COLO668 (cell line): ENCODE measurements around the gene B4GALT6.
A peak's percentile ranks its signal among the peaks of the same experiment; 100 is the strongest.

Experiments
- DNase-seq: peaks from one replicate; lab custom pipeline; 2025; ENCODE audit not compliant: unreplicated experiment; lab: John Stamatoyannopoulos, UW

The B4GALT6 gene

DNA sequence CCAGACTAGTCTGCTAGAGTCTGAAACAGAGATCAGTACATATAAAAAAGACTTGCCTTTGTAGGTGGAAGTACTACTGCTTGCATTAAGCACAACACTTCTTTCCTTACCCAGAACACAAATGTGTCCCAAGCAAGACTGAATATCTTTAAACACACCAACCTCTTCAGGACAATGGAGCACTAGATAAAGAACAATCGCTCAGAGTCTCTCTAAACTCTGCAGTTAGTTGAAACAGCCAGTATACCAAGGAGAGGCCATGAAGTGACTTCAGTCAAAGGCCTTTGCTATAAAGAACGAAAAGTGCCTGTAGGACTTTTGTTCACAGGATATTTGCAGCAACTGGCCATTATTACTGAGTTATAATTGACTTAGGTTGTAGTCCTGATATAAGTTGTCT, 9.9 kb upstream of the B4GALT6 start:
- DNase-seq = no peak

- no peak for DNase-seq
These were observed 4.2 kb upstream of the B4GALT6 start for GRCh38 chr18:31688606-31689005.

GRCh38 chr18:31686986-31687928, 2.9 kb upstream of the B4GALT6 start:
- DNase-seq = no peak

DNA sequence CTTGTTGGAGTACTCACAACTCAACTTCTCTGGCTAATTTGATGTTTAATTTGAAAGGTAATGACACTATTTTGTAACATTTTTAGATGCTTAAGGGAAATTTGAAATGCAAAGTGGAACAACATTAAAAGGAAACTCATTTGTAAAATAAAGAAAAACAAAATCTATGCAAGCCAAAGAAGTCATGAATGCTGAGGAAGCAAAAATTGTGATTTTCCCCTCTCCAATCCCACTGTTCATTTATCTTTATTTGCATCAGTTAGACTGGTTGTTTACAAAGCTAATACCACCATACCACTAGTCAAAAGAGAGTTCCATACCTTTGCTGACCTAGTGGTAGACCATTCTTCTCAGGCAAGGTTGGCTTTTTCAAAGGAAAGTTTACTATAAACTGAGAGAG, 2.2 kb upstream of the B4GALT6 start:
- DNase-seq = no peak

DNA sequence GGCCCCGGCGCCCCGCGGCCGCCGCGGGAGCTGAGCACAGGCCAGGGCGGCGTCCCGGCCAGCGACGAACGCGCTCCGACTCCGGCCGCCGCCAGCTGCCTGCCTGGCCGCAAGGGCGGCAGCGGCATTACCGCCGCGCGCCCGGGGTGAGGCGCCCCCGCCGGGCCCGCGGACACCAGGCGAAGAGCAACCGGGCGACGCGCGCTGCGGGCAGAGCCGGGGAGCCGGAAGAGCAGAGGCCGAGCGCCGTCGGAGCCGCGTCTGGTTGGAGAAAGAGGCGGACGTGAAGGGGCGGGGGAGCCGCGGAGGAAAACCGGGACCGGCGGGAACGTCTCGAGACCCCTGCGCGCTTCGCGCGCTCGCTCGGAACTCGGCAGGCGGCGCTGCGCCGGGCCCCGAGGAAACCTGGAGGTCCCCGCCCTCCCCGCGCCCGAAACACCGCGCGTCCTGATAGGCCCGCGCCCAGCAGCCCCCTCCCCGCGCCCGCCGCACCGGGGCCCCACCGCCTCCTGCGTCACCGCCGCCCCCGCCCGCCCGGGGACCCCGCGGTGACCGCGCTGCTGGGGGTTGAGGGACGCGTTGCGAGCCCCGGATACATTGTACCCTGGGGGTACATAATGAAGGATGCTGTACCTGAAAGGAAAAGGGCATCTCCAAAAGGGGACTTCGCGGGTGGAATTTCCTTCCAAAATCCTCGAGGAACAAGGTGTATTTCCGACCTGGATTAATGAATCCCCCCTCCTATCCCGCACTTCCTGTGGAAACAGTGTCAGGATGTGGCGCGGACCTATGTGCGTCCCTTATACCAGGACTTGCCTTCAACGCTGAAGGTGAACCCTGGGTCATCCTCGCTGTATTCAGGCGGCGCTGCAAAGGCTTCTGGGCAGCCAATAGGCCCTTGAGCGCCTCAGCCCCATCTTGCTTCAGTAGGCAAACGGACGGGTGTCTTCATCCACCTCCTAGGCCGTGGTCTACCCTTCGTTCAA, 1.0 kb upstream of the B4GALT6 start:
- DNase-seq = peak; percentile 96

GRCh38 chr18:31683968-31684278, 458 bp downstream of the B4GALT6 start:
- DNase-seq = no peak

- DNase-seq = no peak
These were observed 1.3 kb downstream of the B4GALT6 start for GRCh38 chr18:31683106-31683505.

DNA sequence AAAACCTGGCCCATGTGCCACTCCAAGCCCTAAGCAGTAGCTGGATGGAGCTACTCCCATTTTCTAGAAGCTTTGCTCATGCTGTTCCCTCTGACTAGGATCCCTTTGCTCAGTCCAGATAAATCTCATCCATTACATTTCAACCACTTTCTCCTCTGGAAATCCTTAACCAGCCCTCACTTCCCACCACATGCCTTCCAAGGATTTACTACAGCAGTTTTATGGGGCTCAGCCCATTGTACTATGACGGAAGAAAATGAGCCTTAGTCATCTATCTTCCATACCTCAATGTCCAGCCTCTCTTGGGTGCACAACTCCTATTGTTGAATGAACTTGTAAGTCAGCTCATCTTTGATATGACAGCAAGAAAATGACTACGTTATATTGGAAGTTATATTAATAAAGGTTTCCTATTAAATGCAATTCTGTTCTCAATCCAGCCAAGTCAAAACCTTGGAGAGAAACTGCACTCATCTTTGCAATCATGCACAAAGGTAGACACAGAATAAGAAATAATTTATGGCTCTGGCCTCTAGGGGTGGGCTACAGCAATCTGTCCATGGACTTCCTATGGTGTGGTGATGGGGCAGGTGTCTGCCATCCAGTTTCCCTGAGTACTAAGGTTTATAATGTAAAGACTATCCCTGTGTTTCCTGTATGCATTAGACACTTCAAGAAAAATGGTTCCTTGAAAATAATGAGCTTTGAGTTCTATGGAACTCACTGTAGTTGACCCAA, 3.4 kb downstream of the B4GALT6 start:
- peak; percentile 21 for DNase-seq

DNA sequence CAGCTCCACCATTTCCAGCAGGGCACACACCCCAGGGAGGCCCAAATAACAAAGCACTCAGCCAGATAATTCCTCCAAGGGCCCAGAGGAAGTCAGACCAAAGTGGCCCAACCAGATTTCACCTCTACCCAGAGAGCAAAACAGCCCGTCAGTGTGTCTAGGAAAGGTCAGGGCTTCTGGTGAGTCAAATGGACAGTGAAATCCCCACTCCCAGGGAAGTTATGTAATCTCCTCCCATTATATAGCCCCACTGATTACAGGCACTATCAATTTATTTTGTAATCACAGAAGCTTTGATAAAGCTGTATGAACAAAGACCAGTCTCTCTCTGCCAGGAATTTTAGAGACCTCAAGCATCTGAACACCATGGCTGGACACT, 4.0 kb downstream of the B4GALT6 start:
- DNase-seq = no peak

DNA sequence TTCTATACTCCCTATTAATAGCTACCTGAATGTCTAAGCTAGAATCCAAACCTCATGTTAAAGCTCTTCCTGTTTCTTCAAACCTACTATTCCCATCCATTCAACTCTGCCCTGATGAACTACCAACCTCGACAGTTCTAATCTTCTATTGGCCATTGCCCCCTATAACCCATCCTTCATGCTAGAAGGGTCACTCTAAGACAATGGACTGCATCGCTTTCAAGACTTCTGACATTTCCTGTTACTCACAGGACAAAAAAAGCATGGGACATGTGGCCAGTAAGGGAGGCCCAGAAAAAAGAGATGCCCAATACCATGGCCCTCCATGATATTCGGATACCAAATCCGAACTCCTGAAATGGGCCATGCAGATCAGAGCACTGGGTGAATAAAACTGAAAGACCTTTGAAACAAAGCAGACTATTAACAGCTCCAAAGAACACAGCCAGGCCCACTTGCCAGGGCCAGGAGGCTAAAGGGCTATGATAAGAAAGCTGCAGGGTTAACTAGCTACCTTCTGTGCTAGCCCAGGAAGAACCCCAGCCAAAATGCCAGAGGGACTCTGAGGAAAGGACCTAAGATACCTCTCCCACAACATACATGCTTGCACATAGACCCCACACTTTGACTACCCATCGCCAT, 4.5 kb downstream of the B4GALT6 start:
- DNase-seq = no peak

DNA sequence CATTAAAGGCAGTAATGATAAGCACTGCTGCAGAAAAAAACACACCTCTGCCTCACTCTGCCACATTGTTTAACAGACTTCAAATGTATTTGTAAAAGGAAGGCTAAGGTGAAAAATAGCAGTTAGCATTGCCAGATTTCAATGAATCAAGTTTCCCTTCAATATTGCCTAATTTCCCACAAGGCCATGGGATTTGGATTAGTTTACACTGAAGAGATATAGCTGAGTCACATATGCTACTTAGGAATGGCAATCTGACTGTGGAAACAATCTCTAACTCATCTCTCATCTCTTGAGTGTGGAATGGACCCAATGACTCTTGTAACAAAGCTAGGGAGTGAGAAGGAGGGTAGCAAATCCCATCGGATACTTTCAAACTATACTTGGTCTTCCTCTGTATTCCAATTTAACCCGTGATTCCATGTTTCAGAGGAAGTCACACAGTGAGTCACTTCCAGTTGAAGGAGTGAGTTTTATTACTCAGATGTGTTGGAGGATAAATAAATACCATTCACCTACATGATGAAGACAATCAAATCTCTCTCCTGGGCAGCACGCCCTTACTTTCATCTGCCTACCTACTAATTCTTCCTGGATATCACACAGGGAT, 5.1 kb downstream of the B4GALT6 start:
- no peak for DNase-seq

DNA sequence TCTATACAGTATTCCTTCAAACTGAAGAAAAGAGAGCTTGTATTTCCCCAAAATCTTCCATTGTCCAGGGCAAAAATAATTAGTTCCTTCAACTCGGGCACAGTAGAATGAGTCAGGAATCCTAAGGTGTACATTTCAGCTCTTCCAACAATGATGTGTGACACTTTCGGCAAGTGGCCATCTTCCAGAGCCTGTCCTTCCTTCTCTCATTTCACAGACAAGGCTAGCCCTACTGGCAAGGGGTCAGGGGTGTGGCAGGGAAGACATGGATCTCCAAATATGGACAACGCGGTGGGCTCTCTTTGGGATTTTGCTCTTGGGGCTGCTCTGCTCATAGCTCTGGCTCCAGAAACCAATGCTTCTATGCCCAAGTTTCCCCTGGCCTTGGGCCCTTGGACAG, 6.0 kb downstream of the B4GALT6 start:
- no peak for DNase-seq

DNA sequence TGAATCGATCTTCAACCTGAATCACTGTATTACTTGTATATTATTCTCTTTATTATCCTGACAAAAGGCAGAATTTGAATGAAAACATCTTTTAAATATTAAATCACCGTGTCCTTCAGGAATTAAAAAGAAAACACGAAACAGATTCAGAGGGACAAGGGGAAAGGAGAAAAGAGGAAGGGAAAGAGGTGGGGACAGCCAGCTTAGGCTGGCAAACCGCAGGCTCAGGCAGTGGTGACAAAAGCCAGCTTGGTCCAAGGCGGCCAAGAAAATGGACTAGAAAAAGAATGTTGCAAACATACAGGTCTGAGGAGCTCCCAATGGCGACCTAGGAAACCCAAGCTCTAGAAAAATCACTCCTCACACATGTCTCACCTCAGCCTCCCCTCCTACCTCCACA, 6.8 kb downstream of the B4GALT6 start:
- no peak for DNase-seq

- no peak for DNase-seq
These were observed 9.0 kb downstream of the B4GALT6 start for GRCh38 chr18:31675404-31675803.

DNA sequence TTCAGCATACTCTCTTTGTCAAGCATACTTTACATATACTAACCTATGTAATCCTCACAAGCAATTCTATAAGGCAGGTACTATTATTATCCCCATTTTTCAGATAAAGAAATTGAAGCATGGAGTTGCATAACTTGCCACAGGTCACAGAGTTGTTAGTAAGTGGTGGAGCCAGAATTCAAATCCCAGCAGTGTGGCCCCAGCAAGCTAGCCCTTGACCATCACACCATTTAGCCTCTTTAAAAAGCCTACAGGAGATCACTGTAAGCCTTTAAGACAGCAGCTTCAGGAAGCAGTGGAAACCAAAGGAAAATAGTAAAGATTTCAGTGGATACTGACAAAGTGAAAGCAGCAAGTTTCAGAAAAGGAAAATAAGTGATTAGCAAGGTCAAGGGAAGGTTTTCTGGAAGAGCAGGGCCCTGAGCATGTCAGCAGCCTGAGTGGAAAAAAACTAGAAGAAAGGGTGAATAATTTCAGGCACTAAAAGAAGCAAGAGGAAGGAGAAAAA, 11.7 kb downstream of the B4GALT6 start:
- no peak for DNase-seq

DNA sequence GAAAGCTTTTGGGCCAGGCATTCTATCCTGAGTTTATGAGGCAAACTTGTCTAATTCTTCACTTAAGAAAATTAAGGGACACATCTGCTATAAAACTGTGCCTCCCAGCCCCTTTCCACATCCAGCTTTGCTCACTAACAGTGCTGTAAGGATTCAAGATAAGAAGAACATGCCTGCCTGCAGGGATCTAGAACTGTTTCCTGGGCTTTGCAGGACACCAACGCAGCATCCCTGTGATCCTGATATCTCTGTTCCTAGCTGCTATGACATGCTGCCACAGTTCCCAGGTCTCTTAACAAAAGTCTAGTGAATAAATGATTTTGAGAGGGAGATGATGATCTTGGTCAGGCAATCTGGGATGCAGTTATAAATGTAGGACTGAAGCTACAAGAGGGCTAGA, 12.4 kb downstream of the B4GALT6 start:
- no peak for DNase-seq

DNA sequence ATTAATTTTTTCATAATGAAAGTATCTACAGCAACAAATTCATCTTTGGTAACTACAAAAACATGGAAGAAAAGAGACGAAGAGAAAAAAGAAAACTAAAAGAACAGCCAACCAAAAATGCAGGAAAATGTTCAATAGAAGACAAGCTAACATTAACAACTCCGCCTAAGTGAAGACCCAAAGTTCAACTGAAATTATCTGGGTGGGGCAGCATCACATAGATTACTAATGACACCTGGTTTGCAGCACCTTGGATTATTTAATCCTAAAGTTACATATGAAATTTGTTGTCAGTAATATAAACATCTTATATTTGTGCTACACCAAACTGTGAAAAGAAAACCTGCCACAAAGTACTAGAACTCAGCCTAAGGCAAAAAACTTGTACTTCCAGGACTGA, 14.8 kb downstream of the B4GALT6 start:
- no peak for DNase-seq

DNA sequence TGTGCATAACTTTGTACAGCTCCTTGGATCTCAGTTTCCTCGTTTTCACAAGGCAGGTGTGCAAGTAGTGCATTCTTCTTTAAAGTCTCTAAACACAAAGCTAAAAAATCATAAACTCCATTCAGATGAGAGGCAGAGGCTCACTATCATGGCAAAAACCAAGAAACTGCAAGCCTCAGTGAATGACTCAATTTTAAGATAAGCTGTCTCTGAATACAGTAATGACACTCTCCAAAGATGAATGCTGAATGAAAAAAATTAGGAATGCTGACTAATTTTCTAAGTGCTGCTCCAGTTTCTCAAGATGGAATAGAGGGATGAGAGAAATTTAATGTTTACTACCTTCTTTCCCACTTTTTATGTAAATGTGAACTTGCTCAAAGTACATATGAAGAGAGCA, 17.2 kb downstream of the B4GALT6 start:
- DNase-seq = no peak

GRCh38 chr18:31666055-31666454, 18.3 kb downstream of the B4GALT6 start:
- DNase-seq = no peak

- no peak for DNase-seq
These were observed 20.3 kb downstream of the B4GALT6 start for GRCh38 chr18:31664101-31664500.
